DND-41 (cell line): ENCODE results near the gene BCL6.

ENCODE experiments used
- ATAC-seq: fragments of 200-7000 bp; cut with Tn5 transposase; 3 replicates; pipeline ENCODE4 v1.9.1; 2021; ENCODE audit warnings: low read depth; ENCODE audit not compliant: insufficient read depth
- DNase-seq: peaks from one replicate; pipeline ENCODE4 v3.0.0-alpha.2; 2020
- H2AFZ ChIP-seq: 2 replicates; pipeline ENCODE4 v1.6.0; 2012; ENCODE audit warnings: low read depth, low read length
- H3K27ac ChIP-seq: 2 replicates; pipeline ENCODE4 v1.5.1; 2012; ENCODE audit warnings: low read length, inconsistent platforms
- H3K27me3 ChIP-seq: fragments of 200-600 bp; sonication (generic); 2 replicates; pipeline ENCODE4 v1.6.0; 2012; ENCODE audit warnings: low read length, mild to moderate bottlenecking, inconsistent platforms; ENCODE audit not compliant: insufficient read depth, poor library complexity
- H3K36me3 ChIP-seq: 2 replicates; pipeline ENCODE4 v1.5.1; 2012; ENCODE audit warnings: low read length, inconsistent platforms; ENCODE audit not compliant: insufficient read depth
- H3K4me1 ChIP-seq: 2 replicates; pipeline ENCODE4 v1.5.1; 2012; ENCODE audit warnings: mild to moderate bottlenecking, low read length; ENCODE audit not compliant: insufficient read depth
- H3K4me2 ChIP-seq: 2 replicates; pipeline ENCODE4 v1.6.0; 2012; ENCODE audit warnings: mild to moderate bottlenecking, moderate library complexity, low read length, inconsistent platforms; ENCODE audit not compliant: insufficient read depth
- H3K4me3 ChIP-seq, 2 experiments: fragments of 200-600 bp in 1 of 2; shearing (Covaris generic) in 1 of 2; 2 replicates each; pipeline ENCODE4 v1.5.1; 2012 to 2016; ENCODE audit warnings: inconsistent platforms in 2 of 2, low read length in 2 of 2, mild to moderate bottlenecking in 2 of 2, low read depth in 1 of 2, moderate library complexity in 1 of 2
- H3K79me2 ChIP-seq: 2 replicates; pipeline ENCODE4 v1.6.0; 2012; ENCODE audit warnings: low read length, inconsistent platforms; ENCODE audit not compliant: insufficient read depth
- H3K9ac ChIP-seq: 2 replicates; pipeline ENCODE4 v1.6.0; 2012; ENCODE audit warnings: low read depth, mild to moderate bottlenecking, inconsistent platforms, low read length, moderate library complexity
- H3K9me3 ChIP-seq: 2 replicates; pipeline ENCODE4 v1.5.1; 2012; ENCODE audit warnings: low read length, moderate library complexity, mild to moderate bottlenecking, inconsistent platforms; ENCODE audit not compliant: insufficient read depth, severe bottlenecking
- H4K20me1 ChIP-seq: 2 replicates; pipeline ENCODE4 v1.6.0; 2012; ENCODE audit warnings: low read length; ENCODE audit not compliant: insufficient read depth
- CTCF ChIP-seq: IDR thresholded peaks from 2 replicates; pipeline ENCODE4 v1.5.1; 2012; ENCODE audit warnings: borderline replicate concordance, low read length, moderate library complexity, mild to moderate bottlenecking; ENCODE audit not compliant: poor library complexity, severe bottlenecking; ENCODE audit errors: extremely low read depth
- EZH2 ChIP-seq: IDR thresholded peaks from 3 replicates; pipeline ENCODE4 v1.6.1; 2012; ENCODE audit warnings: borderline replicate concordance, low read depth, mild to moderate bottlenecking, moderate library complexity, low read length, inconsistent platforms; ENCODE audit not compliant: severe bottlenecking

The BCL6 gene

DNA sequence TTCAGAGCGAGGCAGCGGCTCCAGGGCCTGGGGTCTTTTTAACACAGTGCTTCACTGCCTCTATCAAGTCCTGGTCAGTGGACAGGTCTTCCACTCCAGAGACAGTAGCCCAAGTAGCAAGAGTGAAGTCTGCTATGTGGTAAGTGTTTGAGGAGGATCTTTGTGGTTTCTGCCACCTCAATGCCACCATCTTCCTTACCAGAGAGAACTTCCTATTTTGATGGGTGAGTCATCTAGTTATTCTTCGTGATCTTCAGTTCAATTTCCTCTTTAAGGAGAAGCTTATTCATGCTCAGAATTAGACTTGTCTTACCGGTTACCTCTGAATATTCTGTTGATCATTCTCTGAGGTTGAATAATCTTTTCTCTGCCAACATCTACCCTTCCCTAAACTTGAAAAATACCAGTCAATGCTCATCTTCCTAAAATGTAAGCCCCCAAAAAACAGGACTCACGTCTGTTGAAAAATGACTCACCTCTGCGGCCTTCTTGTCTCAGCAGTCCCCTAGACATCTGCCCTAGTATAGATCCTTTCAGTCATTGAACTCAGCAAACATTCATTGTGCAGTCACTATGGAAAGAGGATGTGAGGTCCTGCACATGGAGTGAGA, 32.2 kb upstream of the BCL6 start:
- Histone ChIP-seq H3K27me3 (no peaks in the 10 kb centered on the region), H4K20me1 (no peaks in the 10 kb centered on the region), H2AFZ (peak overlapping the region; percentile 61), H3K79me2 (no peaks in the 10 kb centered on the region), H3K4me2 (peak overlapping the region; percentile 25), H3K9ac (no peak overlapping the region), H3K4me3 (no peak overlapping the region), H3K36me3 (no peaks in the 10 kb centered on the region), H3K4me1 (peaks cover 15% of the 10 kb centered on the region), H3K9me3 (no peaks in the 10 kb centered on the region), H3K27ac (peak overlapping the region; percentile 73)
- TF ChIP-seq EZH2 (no peak), CTCF (no peak)
- ATAC-seq (peak; percentile 93), DNase-seq (peak; percentile 55)

- no peaks in the 10 kb centered on the region for H3K79me2 ChIP-seq
- no peaks in the 10 kb centered on the region for H3K9me3 ChIP-seq
- H3K27ac ChIP-seq = no peak overlapping the region
- H4K20me1 ChIP-seq = no peaks in the 10 kb centered on the region
- no peaks in the 10 kb centered on the region for H3K27me3 ChIP-seq
- H3K4me3 ChIP-seq = no peak overlapping the region
- ATAC-seq (no peak), DNase-seq (no peak)
- no peak overlapping the region for H2AFZ ChIP-seq
- no peaks in the 10 kb centered on the region for H3K36me3 ChIP-seq
- TF ChIP-seq CTCF (no peak), EZH2 (no peak)
- H3K4me1 ChIP-seq = peaks cover 15% of the 10 kb centered on the region
- H3K9ac ChIP-seq = no peak overlapping the region
- H3K4me2 ChIP-seq = no peak overlapping the region
Observed at GRCh38 chr3:187775549-187775948, 30.3 kb upstream of the BCL6 start.

GRCh38 chr3:187774185-187774789, 29.0 kb upstream of the BCL6 start:
- H2AFZ ChIP-seq = peak overlapping the region; percentile 24; the same call in 1 of the 2 replicates
- no peak overlapping the region for H3K27ac ChIP-seq
- no peaks in the 10 kb centered on the region for H3K27me3 ChIP-seq
- no peak for DNase-seq
- TF ChIP-seq EZH2 = no peak
- TF ChIP-seq CTCF = no peak
- H3K4me2 ChIP-seq = no peak overlapping the region
- no peaks in the 10 kb centered on the region for H3K36me3 ChIP-seq
- H3K4me1 ChIP-seq = peaks cover 15% of the 10 kb centered on the region
- ATAC-seq = no peak
- H3K4me3 ChIP-seq = no peak overlapping the region
- no peak overlapping the region for H3K9ac ChIP-seq
- no peaks in the 10 kb centered on the region for H3K9me3 ChIP-seq
- no peaks in the 10 kb centered on the region for H3K79me2 ChIP-seq
- no peaks in the 10 kb centered on the region for H4K20me1 ChIP-seq
